B cell (primary cell): ENCODE results near the gene BCAP29.

Experiments
- CTCF ChIP-seq: fragments of 200-600 bp; IDR thresholded peaks from one replicate; pipeline ENCODE4 v1.8.0; 2022; ENCODE audit warnings: antibody characterized with exemption, mild to moderate bottlenecking
- EZH2 ChIP-seq: IDR thresholded peaks from 2 replicates; pipeline ENCODE4 v1.6.1; 2012; ENCODE audit warnings: borderline replicate concordance, low read depth, mild to moderate bottlenecking, moderate library complexity, low read length; ENCODE audit not compliant: insufficient read depth, poor library complexity, severe bottlenecking

GRCh38 chr7:107579885-107580715 lies at the start of gene BCAP29:
- no peak for TF ChIP-seq CTCF
- TF ChIP-seq EZH2 = no peak
